NCI-H460 (cell line): ENCODE results near the gene GART. TPM values are rescaled to one million over a fixed set of nuclear protein-coding genes. Genes with fewer than 3 reads are reported as not detected.
"Not testable (repeated sequence)": the region's sequence is repeated elsewhere in the genome, so short reads cannot be mapped to it uniquely, and the experiment has no call there.

Experiments used
- DNase-seq: peaks from one replicate; pipeline ENCODE4 v3.0.0-alpha.2; 2016; ENCODE audit warnings: low read depth; ENCODE audit errors: extremely low read depth
- total RNA-seq: library from RNA; depleted of rRNA; stranded (reverse); fragments of >200 nt; shearing (Covaris generic); gene quantifications from 2 replicates; pipeline ENCODE4 v1.2.3, GENCODE V29; 2014

GART gene
- total RNA-seq, 1 experiment from 2014 or later = 135 TPM

GRCh38 chr21:33522297-33522952, 19.5 kb downstream of the GART start:
- no peak for DNase-seq

GRCh38 chr21:33518899-33519298, 23.0 kb downstream of the GART start:
- DNase-seq = no peak

GRCh38 chr21:33514229-33514628, 27.7 kb downstream of the GART start:
- DNase-seq = no peak

GRCh38 chr21:33512481-33512880, 29.4 kb downstream of the GART start:
- DNase-seq = no peak

- DNase-seq = no peak
Measured at GRCh38 chr21:33511639-33512038, 30.3 kb downstream of the GART start.

GRCh38 chr21:33510826-33511225, 31.1 kb downstream of the GART start:
- DNase-seq = no peak

- not testable (repeated sequence) for DNase-seq
Measured at GRCh38 chr21:33507003-33507402, 34.9 kb downstream of the GART start.

- no peak for DNase-seq
Measured at GRCh38 chr21:33505833-33506232, 36.1 kb downstream of the GART start.

GRCh38 chr21:33496345-33496744, 45.6 kb downstream of the GART start:
- no peak for DNase-seq

- no peak for DNase-seq
Measured at GRCh38 chr21:33495743-33496142, 46.2 kb downstream of the GART start.

- DNase-seq = no peak
Measured at GRCh38 chr21:33493756-33494155, 48.2 kb downstream of the GART start.

GRCh38 chr21:33492571-33492970, 49.3 kb downstream of the GART start:
- no peak for DNase-seq

GRCh38 chr21:33491373-33492102, 50.4 kb downstream of the GART start, which contains the start of gene DNAJC28:
DNAJC28 (minus strand) TSS chr21:33491716; CDS start chr21:33489393, 2,323 bp downstream.
- DNase-seq = peak; percentile 73

GRCh38 chr21:33490991-33491372, 50.9 kb downstream of the GART start:
- no peak for DNase-seq

GRCh38 chr21:33488936-33489335, 53.0 kb downstream of the GART start:
- DNase-seq = no peak

- no peak for DNase-seq
Measured at GRCh38 chr21:33487996-33488395, 53.9 kb downstream of the GART start.

GRCh38 chr21:33481314-33481943, 60.5 kb downstream of the GART start:
- no peak for DNase-seq

- no peak for DNase-seq
Measured at GRCh38 chr21:33480481-33481103, 61.3 kb downstream of the GART start.

GRCh38 chr21:33479679-33480480, 62.0 kb downstream of the GART start, which contains the start of gene TMEM50B:
TMEM50B (minus strand) TSS chr21:33479974; CDS start chr21:33468885, 11,089 bp downstream.
- DNase-seq = peak; percentile 89

GRCh38 chr21:33478935-33479678, 62.8 kb downstream of the GART start:
- no peak for DNase-seq
